Measurements from ENCODE around the gene KLK15.
"Not testable (repeated sequence)": the region's sequence is repeated elsewhere in the genome, so short reads cannot be mapped to it uniquely, and the experiment has no call there.

The KLK15 gene

DNA sequence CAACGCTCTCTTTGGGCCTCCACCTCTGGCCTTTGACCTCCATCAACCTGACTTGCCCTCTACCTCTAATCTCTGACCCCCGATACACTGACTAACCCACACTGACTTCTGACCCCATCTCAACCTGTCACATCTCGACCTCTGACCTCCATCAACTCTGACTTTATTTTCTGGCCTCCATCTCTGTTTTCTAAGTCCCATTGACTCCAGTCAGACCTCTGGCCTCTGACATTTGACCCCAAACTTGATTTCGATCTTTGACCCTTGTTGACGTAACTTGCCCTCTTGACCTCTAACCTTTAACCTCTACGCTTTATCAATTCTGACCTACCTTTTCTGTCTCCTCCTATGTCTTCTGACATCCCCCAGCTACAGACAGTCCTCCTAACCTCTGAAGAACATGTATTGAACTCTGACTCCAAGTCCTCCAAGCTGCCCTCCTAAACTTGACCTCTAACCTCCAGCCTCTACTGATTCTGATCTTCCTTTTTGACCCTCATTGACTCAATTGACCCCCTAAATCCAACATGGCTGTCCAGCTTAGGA is 42.4 kb downstream of the KLK15 start:
- no peak overlapping the region for H3K27ac Mint-ChIP-seq
- H3K36me3 Mint-ChIP-seq (ENCODE audit: low read depth): no peaks in the 10 kb centered on the region
- no peaks in the 10 kb centered on the region for H3K9me3 Mint-ChIP-seq
- H3K4me1 Mint-ChIP-seq (ENCODE audit: low read depth): peaks cover 4% of the 10 kb centered on the region
- H3K4me3 Mint-ChIP-seq: no peak overlapping the region
- H3K27me3 Mint-ChIP-seq (ENCODE audit: low read depth): no peaks in the 10 kb centered on the region

DNA sequence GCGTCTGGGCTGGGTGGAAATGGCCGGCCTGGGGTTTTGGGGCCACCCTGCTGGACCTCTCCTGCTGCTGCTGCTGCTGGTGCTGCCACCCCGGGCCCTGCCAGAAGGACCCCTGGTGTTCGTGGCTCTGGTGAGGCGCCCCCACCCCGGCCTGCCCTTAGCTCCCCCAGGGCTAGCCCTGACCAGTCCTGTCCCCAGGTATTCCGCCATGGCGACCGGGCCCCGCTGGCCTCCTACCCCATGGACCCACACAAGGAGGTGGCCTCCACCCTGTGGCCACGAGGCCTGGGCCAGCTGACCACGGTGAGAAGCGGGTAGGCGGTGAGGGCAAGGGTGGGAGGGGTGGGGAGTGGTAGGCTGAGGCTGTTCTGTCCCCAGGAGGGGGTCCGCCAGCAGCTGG is 43.0 kb downstream of the KLK15 start, which contains the start of gene ACP4:
Gene ACP4 (plus strand): TSS at position 20 of the 400 bp plus-strand sequence. CDS start 0 bp downstream, at position 20.
- Mint-ChIP-seq H3K27ac (no peak within 1 kb of the TSS), H3K4me3 (no peak within 1 kb of the TSS), H3K9me3 (no peaks in the 10 kb centered on the region), H3K36me3 (ENCODE audit: low read depth) (no peaks in the 10 kb centered on the region), H3K27me3 (ENCODE audit: low read depth) (no peaks in the 10 kb centered on the region), H3K4me1 (ENCODE audit: low read depth) (peaks cover 4% of the 10 kb centered on the region)

DNA sequence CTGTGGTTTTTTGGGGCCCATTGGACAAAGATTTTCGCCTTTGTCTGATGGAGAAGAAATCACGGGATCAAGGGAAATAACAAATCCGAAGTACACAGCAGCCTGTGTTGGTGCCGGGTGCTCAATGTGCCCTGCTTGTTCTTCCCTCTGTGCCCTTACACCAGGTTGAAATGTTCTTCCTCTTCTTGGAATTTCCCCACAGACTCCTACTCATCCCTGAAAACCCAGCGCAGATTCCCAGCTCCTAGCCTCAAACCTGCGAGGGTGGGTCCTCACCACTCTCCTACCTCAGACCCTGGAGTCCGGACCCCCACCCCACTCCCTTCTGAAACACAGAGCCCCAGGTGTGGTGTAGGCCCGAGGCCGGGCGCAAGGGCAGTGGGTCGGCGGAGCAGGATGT is 48.0 kb downstream of the KLK15 start:
- H3K27me3 Mint-ChIP-seq (ENCODE audit: low read depth): peaks cover 3% of the 10 kb centered on the region
- H3K27ac Mint-ChIP-seq: no peak overlapping the region
- no peaks in the 10 kb centered on the region for H3K9me3 Mint-ChIP-seq
- no peak overlapping the region for H3K4me3 Mint-ChIP-seq
- no peaks in the 10 kb centered on the region for H3K36me3 Mint-ChIP-seq (ENCODE audit: low read depth)
- peaks cover 6% of the 10 kb centered on the region for H3K4me1 Mint-ChIP-seq (ENCODE audit: low read depth)

DNA sequence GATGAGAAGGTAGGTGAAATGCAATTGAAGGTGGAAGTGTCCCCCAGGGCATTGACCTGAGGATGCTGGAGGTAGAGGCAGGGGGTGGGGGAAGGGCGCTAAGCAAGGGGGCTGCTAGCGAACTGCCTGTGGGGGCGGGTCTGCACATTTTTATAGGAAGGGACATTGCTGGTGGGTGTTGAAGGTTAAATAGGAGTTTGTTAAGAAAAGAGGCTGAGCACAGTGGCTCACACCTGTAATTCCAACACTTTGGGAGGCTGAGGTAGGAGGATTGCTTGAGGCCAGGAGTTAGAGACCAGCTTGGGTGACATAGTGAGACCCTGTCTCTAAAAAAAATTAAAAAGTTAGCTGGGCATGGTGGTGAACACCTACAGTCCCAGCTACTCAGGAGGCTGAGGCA is 48.7 kb downstream of the KLK15 start:
- no peak overlapping the region for H3K4me3 Mint-ChIP-seq
- no peak overlapping the region for H3K27ac Mint-ChIP-seq
- peaks cover 9% of the 10 kb centered on the region for H3K27me3 Mint-ChIP-seq (ENCODE audit: low read depth)
- no peaks in the 10 kb centered on the region for H3K36me3 Mint-ChIP-seq (ENCODE audit: low read depth)
- peaks cover 6% of the 10 kb centered on the region for H3K4me1 Mint-ChIP-seq (ENCODE audit: low read depth)
- H3K9me3 Mint-ChIP-seq: no peaks in the 10 kb centered on the region

DNA sequence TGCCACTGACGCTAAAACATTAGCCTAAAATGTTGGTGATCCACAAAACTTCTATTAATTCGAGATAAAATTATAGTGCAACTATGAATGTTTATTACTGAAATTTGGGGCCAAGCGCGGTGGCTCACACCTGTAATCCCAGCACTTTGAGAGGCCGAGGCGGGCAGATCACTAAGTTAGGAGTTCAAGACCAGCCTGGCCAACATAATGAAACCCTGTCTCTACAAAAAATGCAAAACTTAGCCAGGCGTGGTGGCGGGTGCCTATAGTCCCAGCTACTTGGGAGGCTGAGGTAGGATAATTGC is 49.6 kb downstream of the KLK15 start:
- H3K36me3 Mint-ChIP-seq (ENCODE audit: low read depth): not testable (repeated sequence)

DNA sequence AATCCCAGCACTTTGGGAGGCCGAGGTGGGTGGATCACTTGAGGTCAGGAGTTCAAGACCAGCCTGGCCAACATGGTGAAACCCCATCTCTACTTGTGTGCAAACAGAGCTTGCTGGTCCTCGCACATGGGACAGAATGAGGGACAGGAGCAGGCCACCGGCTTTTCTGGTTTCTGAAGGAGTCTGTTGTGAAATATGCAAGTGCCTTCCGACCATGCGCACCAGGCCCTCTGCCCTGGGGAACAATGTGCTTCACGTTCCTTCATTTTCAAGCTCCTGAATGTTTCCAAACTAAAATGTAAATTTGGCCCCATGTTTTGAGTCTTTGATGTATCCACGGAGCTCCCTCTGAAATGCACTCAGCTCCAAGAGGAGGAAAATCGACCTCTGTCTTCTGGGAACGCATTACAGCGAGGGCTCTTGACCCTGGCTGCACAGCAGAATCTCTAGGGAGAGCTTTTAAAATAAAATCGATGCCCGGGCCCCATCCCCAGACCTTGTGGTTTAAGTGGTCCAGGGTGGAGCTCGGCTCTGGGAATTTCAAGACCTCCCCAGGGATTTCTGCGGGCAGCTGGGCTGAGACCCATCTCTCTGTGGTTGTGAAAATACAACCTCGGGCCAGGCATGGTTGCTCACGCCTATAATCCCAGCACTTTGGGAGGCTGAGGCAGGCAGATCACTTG is 52.5 kb downstream of the KLK15 start:
- H3K4me1 Mint-ChIP-seq (ENCODE audit: low read depth): peaks cover 6% of the 10 kb centered on the region
- no peaks in the 10 kb centered on the region for H3K9me3 Mint-ChIP-seq
- H3K27ac Mint-ChIP-seq: no peak overlapping the region
- H3K4me3 Mint-ChIP-seq: no peak overlapping the region
- peaks cover 36% of the 10 kb centered on the region for H3K27me3 Mint-ChIP-seq (ENCODE audit: low read depth)
- H3K36me3 Mint-ChIP-seq (ENCODE audit: low read depth): no peaks in the 10 kb centered on the region

More for the DNA sequence above, 49.6 kb downstream of the KLK15 start:
- not testable (repeated sequence) for H3K4me3 Mint-ChIP-seq; H3K27ac Mint-ChIP-seq; H3K4me1 Mint-ChIP-seq (ENCODE audit: low read depth); H3K9me3 Mint-ChIP-seq
- H3K27me3 Mint-ChIP-seq (ENCODE audit: low read depth): peaks cover 18% of the 10 kb centered on the region

DNA sequence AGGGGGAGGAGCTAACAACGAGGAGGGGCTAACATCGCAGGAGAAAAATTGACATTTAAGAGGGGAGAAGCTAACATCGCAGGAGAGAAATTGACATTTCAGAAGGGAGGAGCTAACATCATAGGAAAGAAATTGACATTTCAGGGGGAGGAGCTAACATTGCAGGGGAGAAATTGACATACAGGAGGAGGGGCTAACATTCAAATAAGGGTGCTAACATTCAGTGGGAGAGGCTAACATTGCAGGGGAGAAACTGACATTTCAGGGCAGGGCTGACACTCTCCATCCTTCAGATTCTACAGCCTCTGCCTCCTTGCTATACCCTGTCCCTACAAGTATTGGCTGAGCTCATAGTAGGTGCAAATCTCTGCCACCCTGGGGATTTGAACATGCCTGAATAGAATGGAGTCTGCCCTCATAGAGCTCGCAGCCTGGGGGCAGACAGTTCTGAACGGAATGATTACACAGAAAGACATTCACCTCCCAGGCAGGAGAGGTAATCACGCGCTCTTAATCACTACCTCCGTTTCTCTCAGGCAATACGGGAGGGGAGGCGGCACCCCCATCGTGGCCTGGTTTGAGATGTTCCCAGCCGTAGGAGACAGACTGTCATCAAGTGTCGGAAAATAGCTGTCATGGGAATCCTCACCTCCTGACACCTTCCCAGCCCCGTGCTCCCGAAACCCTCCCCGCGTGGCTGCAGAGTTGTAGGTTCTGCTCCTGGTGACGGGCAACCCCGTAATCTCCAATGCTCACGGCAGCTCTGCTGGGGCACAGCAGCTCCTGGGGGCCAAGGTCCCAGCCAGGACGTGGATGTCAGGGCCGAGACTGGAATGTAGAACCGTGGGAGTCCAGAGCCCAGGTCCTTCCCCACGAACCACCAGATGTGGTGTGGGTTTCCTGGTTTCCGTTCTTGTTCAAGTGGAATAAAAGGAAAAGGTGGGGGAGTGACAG is 53.6 kb downstream of the KLK15 start:
- peaks cover 43% of the 10 kb centered on the region for H3K27me3 Mint-ChIP-seq (ENCODE audit: low read depth)
- no peak overlapping the region for H3K4me3 Mint-ChIP-seq
- H3K4me1 Mint-ChIP-seq (ENCODE audit: low read depth): peaks cover 6% of the 10 kb centered on the region
- H3K36me3 Mint-ChIP-seq (ENCODE audit: low read depth): no peaks in the 10 kb centered on the region
- H3K27ac Mint-ChIP-seq: no peak overlapping the region
- no peaks in the 10 kb centered on the region for H3K9me3 Mint-ChIP-seq

DNA sequence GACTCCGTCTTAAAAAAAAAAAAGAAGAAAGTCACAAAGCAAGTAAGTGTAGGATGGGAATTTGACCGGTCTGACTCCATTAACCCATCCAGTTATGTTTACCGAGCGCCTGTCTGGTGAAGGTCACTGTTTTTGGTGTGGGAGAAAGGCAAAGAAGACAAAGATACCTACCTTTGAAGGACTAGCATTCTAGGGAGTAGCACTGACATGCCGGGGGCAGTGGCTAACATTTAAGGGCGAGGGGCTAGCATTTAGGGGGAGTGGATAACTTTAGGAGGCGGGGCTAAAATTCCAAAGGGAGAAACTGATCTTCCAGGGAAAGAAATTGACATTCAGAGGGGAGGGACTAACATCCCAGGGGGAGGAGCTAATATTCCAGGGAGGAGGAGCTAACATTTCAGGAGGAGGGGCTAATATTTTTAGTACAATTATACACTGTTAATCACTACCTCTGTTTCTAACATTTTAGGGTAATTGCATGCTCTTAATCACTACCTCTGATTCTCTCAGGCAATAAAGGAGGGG is 54.4 kb downstream of the KLK15 start:
- Mint-ChIP-seq H3K9me3 (no peaks in the 10 kb centered on the region), H3K36me3 (ENCODE audit: low read depth) (no peaks in the 10 kb centered on the region), H3K4me1 (ENCODE audit: low read depth) (peaks cover 6% of the 10 kb centered on the region), H3K4me3 (no peak overlapping the region), H3K27me3 (ENCODE audit: low read depth) (peaks cover 43% of the 10 kb centered on the region), H3K27ac (no peak overlapping the region)

DNA sequence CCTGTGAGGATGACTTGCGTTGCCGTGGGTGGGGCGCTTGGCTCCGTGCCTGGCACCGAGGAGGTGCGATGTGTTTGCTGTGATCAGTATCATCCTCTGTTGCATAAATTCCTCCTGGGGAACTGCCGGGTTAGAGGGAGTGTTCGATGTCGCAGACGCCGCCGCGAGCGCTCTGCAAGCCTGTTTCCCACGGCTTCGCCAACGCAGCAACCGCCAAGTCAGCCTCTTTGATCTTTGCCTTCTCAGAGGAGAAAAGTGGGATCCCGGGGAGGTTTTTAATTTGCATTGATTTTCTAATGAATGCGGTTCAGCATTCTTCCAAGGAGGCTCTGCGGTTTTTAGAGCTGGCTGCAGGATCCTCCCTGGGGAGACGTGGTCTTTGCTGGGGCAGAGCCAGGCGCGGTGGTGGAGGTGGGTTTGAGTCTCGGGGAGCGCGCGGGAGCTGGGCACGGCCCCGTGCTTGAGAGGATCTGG is 55.5 kb downstream of the KLK15 start:
- Mint-ChIP-seq H3K4me3 (no peak overlapping the region), H3K27ac (no peak overlapping the region), H3K4me1 (ENCODE audit: low read depth) (no peaks in the 10 kb centered on the region), H3K9me3 (no peaks in the 10 kb centered on the region), H3K36me3 (ENCODE audit: low read depth) (no peaks in the 10 kb centered on the region), H3K27me3 (ENCODE audit: low read depth) (peaks cover 43% of the 10 kb centered on the region)

DNA sequence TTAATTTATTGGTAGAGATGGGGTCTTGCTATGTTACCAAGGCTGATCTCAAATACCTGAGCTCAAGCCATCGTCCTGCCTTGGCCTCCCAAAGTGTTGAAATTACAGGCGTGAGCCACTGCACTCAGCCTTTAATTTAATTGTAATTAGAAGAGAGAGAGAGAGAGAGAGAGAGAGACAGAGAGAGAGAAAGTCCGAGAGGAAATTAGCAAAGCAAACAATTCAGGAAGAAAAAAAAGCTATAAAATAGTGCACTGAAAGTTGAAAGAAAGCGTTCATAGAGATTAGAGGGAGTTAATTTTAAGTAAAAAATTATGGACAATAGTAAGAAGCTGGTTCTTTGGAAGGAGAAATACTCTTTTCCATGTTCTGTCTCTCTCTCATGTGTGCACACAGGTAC is 56.1 kb downstream of the KLK15 start:
- Mint-ChIP-seq H3K9me3 (no peaks in the 10 kb centered on the region), H3K4me3 (no peak overlapping the region), H3K36me3 (ENCODE audit: low read depth) (no peaks in the 10 kb centered on the region), H3K4me1 (ENCODE audit: low read depth) (no peaks in the 10 kb centered on the region), H3K27me3 (ENCODE audit: low read depth) (peaks cover 43% of the 10 kb centered on the region), H3K27ac (no peak overlapping the region)

DNA sequence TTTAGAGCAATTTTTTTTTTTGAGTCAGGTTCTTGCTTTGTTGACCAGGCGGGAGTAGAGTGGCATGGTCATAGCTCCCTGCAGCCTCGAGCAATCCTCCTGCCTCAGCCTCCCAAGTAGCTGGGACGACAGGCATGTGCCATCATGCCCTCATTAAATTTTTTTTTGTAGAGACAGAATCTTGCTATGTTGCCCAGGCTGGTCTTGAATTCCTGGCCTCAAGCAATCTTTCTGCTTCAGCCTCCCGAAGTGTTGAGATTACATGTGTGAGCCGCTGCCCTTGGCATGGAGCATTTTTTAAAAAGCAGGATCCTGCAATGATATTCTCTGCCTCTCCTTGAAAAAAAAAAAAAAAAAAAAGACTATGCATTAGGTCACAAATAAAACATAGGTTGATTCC is 57.2 kb downstream of the KLK15 start:
- Mint-ChIP-seq H3K27ac (no peak overlapping the region), H3K36me3 (ENCODE audit: low read depth) (no peaks in the 10 kb centered on the region), H3K4me3 (no peak overlapping the region), H3K4me1 (ENCODE audit: low read depth) (no peaks in the 10 kb centered on the region), H3K27me3 (ENCODE audit: low read depth) (peaks cover 43% of the 10 kb centered on the region), H3K9me3 (no peaks in the 10 kb centered on the region)
